Endothelial cell of umbilical vein (primary cell): Measurements from ENCODE around the gene AOC2. TPM values are rescaled to one million over a fixed set of nuclear protein-coding genes. Genes with fewer than 3 reads are reported as not detected.

Experiments
- BruUV-seq: library from RNA; stranded (reverse); fragments of 400-500 nt; replicated peaks from 2 replicates; lab custom pipeline; 2021; lab: Mats Ljungman, UMichigan
- CTCF ChIA-PET: fragments of 300-600, 350-600 bp; sonication (Branson Sonifier 250); formaldehyde crosslinking; loops from one replicate; lab custom pipeline; 2021; ENCODE audit warnings: antibody characterized with exemption, inconsistent platforms; lab: Charles Lee
- POLR2A ChIA-PET: fragments of 300-600, 350-600 bp; sonication (Branson Sonifier 250); formaldehyde crosslinking; loops from one replicate; lab custom pipeline; 2021; ENCODE audit warnings: antibody characterized with exemption, inconsistent platforms; lab: Charles Lee
- DNase-seq: peaks from one replicate; pipeline ENCODE4 v3.0.0-alpha.2; 2011; ENCODE audit warnings: low read depth, low spot score
- FAIRE-seq: peaks from 2 replicates; lab custom pipeline; 2011; peaks lifted over from hg19 to GRCh38; lab: Jason Lieb, UNC
- H2AFZ ChIP-seq: 2 replicates; pipeline ENCODE4 v1.6.0; 2012; ENCODE audit warnings: low read depth, low read length, control low read depth, inconsistent platforms
- H3K27ac ChIP-seq: 2 replicates; pipeline ENCODE4 v1.5.1; 2011; ENCODE audit warnings: low read depth, mild to moderate bottlenecking, control low read depth, low read length, moderate library complexity; ENCODE audit not compliant: insufficient read depth
- H3K27me3 ChIP-seq, 2 experiments: 2 replicates each; pipeline versions ENCODE4 v1.6.0 to v1.6.1; 2011; ENCODE audit warnings: low read length in 2 of 2, mixed read lengths in 1 of 2; ENCODE audit not compliant: control insufficient read depth in 2 of 2, insufficient read depth in 2 of 2
- H3K36me3 ChIP-seq, 2 experiments: 2 replicates in 1 of 2; 3 replicates in 1 of 2; pipeline ENCODE4 v1.5.1; 2011; ENCODE audit warnings: low read length in 2 of 2, mild to moderate bottlenecking in 1 of 2, moderate library complexity in 1 of 2; ENCODE audit not compliant: control insufficient read depth in 2 of 2, insufficient read depth in 2 of 2; ENCODE audit errors: extremely low read depth in 1 of 2
- H3K4me1 ChIP-seq: 3 replicates; pipeline ENCODE4 v1.5.1; 2011; ENCODE audit warnings: mild to moderate bottlenecking, low read length; ENCODE audit not compliant: control insufficient read depth, insufficient read depth; ENCODE audit errors: extremely low read depth
- H3K4me2 ChIP-seq: 2 replicates; pipeline ENCODE4 v1.6.1; 2011; ENCODE audit warnings: low read length, control low read depth, mixed read lengths; ENCODE audit not compliant: insufficient read depth
- H3K4me3 ChIP-seq, 3 experiments: fragments of 200-600 bp in 1 of 3; sonication (generic), shearing (Covaris generic) in 1 of 3; replicated peaks in 1 of 3; 2 replicates each; pipeline ENCODE4 v1.5.1; 2011 to 2016; ENCODE audit warnings: control low read depth in 3 of 3, low read length in 3 of 3, mild to moderate bottlenecking in 2 of 3, inconsistent platforms in 1 of 3, low read depth in 1 of 3, moderate library complexity in 1 of 3; ENCODE audit not compliant: insufficient read depth in 1 of 3
- H3K79me2 ChIP-seq: 2 replicates; pipeline ENCODE4 v1.6.0; 2012; ENCODE audit warnings: low read length, inconsistent platforms; ENCODE audit not compliant: control insufficient read depth, insufficient read depth
- H3K9ac ChIP-seq: replicated peaks from 2 replicates; pipeline ENCODE3; 2011; ENCODE audit warnings: low read length, control low read depth; ENCODE audit not compliant: insufficient read depth; ENCODE audit errors: extremely low read depth
- H3K9me1 ChIP-seq: replicated peaks from 3 replicates; pipeline ENCODE4 v1.6.0; 2011; ENCODE audit warnings: mild to moderate bottlenecking, low read length; ENCODE audit not compliant: control insufficient read depth, insufficient read depth; ENCODE audit errors: extremely low read depth
- H3K9me3 ChIP-seq: replicated peaks from 2 replicates; pipeline ENCODE4 v1.5.1; 2012; ENCODE audit warnings: low read length, inconsistent platforms; ENCODE audit not compliant: control insufficient read depth, insufficient read depth
- H4K20me1 ChIP-seq: replicated peaks from 2 replicates; pipeline ENCODE3; 2011; ENCODE audit warnings: mild to moderate bottlenecking, low read length; ENCODE audit not compliant: control insufficient read depth, insufficient read depth; ENCODE audit errors: extremely low read depth
- CTCF ChIP-seq, 2 donors: IDR thresholded peaks; 1 replicate in 1 of 2; 2 replicates in 1 of 2; pipeline ENCODE4 v1.5.1; 2011; ENCODE audit warnings: low read length in 2 of 2, mild to moderate bottlenecking in 2 of 2, moderate library complexity in 2 of 2, control low read depth in 1 of 2, inconsistent platforms in 1 of 2, low read depth in 1 of 2; ENCODE audit not compliant: insufficient read depth in 1 of 2; ENCODE audit errors: extremely low read depth in 1 of 2
- EZH2 ChIP-seq: IDR thresholded peaks from 2 replicates; pipeline ENCODE4 v1.6.1; 2012; ENCODE audit warnings: borderline replicate concordance, low read depth, mild to moderate bottlenecking, moderate library complexity, low read length, inconsistent platforms; ENCODE audit not compliant: severe bottlenecking
- FOS ChIP-seq: IDR thresholded peaks from 2 replicates; pipeline ENCODE4 v1.6.1; 2011; ENCODE audit warnings: mild to moderate bottlenecking, low read length, moderate library complexity, borderline replicate concordance; ENCODE audit not compliant: insufficient read depth
- GATA2 ChIP-seq: IDR thresholded peaks from 2 replicates; pipeline ENCODE4 v1.7.0; 2011; ENCODE audit warnings: low read depth, mild to moderate bottlenecking, moderate library complexity, mixed read lengths, low read length; ENCODE audit not compliant: insufficient read length, insufficient read depth
- JUN ChIP-seq: IDR thresholded peaks from 2 replicates; pipeline ENCODE4 v1.6.1; 2011; ENCODE audit warnings: borderline replicate concordance, low read depth; ENCODE audit not compliant: insufficient read length, insufficient read depth
- MAX ChIP-seq: IDR thresholded peaks from 2 replicates; pipeline ENCODE4 v1.6.1; 2011; ENCODE audit not compliant: insufficient read depth, insufficient read length
- MYC ChIP-seq: IDR thresholded peaks from one replicate; pipeline ENCODE4 v1.6.1; 2011; ENCODE audit warnings: mild to moderate bottlenecking, low read depth, low read length
- POLR2A ChIP-seq: IDR thresholded peaks from 2 replicates; pipeline ENCODE4 v1.6.1; 2012; ENCODE audit warnings: low read depth, mild to moderate bottlenecking, control low read depth, low read length
- POLR2AphosphoS5 ChIP-seq: IDR thresholded peaks from 2 replicates; pipeline ENCODE4 v1.6.1; 2012; ENCODE audit warnings: low read depth, mild to moderate bottlenecking, control low read depth, low read length, moderate library complexity; ENCODE audit not compliant: insufficient read depth
- dilution Hi-C: fragments of 300-500 bp; cut with MboI; formaldehyde crosslinking; loops from one replicate; pipeline ENCODE4 v1.15.0; 2019; ENCODE audit warnings: low sequenced_read_pairs; ENCODE audit not compliant: extremely low pct_ligation_motif_present
- intact Hi-C: fragments of 100-400 bp; cut with micrococcal nuclease; formaldehyde crosslinking; loops from one replicate; pipeline ENCODE4 v1.10.0; 2022
- polyA plus RNA-seq, 4 experiments: library from polyadenylated mRNA; depleted of rRNA in 3 of 4; stranded (reverse) in 3 of 4; unstranded in 1 of 4; fragments of >200 nt; gene quantifications; 2 replicates each; pipeline versions ENCODE4 v1.2.1 to v1.2.3, GENCODE V29; 2011 to 2012; ENCODE audit warnings: missing spikeins in 1 of 4
- total RNA-seq: library from RNA; stranded (reverse); gene quantifications from 2 replicates; pipeline ENCODE4 v1.2.3, GENCODE V29; 2021

Gene AOC2
- total and polyA plus RNA-seq, 2 donors (not counting 3 experiments of a cell fraction or from before 2014, with no cell fraction given), result 0.62 to 1.9 TPM

- dilution Hi-C loops (no loop called here), intact Hi-C loops (loop anchor here (1.0 kb wide), 1 partner anchor 36 kb away; the partner anchor contains the start of genes CNTD1 and COA3)
- no peaks in the 10 kb centered on the region for H3K9me3 ChIP-seq
- H3K9ac ChIP-seq, result peak overlapping the region; percentile 86
- H3K4me1 ChIP-seq, result peaks cover 17% of the 10 kb centered on the region
- H2AFZ ChIP-seq, result peak overlapping the region; percentile 68
- POLR2A ChIA-PET, result no interaction called here
- H3K9me1 ChIP-seq, result no peaks in the 10 kb centered on the region
- H3K4me3 ChIP-seq, result peak overlapping the region; percentile 58 to 81 (median 80)
- H3K4me2 ChIP-seq, result peak overlapping the region; percentile 73
- peaks cover 26% of the 10 kb centered on the region for H3K79me2 ChIP-seq
- TSS peak; percentile 50 for BruUV-seq
- CTCF ChIA-PET, result interaction anchor here (0.5 to 3.0 kb wide), 6 partner anchors 9 to 164 kb away, joined by 3 to 18 read pairs (median 4); partner anchors contain the start of genes BECN1 and RPL27
- TF ChIP-seq POLR2AphosphoS5, result no peak
- no peak for TF ChIP-seq JUN
- no peak for TF ChIP-seq MYC
- no peak for TF ChIP-seq CTCF (IDR thresholded peaks at IDR 0.05; ENCODE audit: extremely low read depth in 1 of 2, insufficient read depth in 1 of 2, low read depth in 1 of 2, low read length in 2 of 2)
- no peak for TF ChIP-seq MAX
- no peak for TF ChIP-seq EZH2
- no peak for TF ChIP-seq GATA2
- no peak for TF ChIP-seq FOS
- TF ChIP-seq POLR2A, result no peak
- H3K36me3 ChIP-seq, result peaks cover 13 to 15% of the 10 kb centered on the region in 2 experiments
- no peak for FAIRE-seq
- no peaks in the 10 kb centered on the region for H4K20me1 ChIP-seq
- peak overlapping the region; percentile 71 for H3K27ac ChIP-seq
- no peak for DNase-seq
- H3K27me3 ChIP-seq, result peaks cover 0 to 3% of the 10 kb centered on the region in 2 experiments
These were observed 10.5 kb upstream of the AOC2 start for GRCh38 chr17:42833767-42834422.
